ENCODE data around the gene NTNG2.

Gene NTNG2

DNA sequence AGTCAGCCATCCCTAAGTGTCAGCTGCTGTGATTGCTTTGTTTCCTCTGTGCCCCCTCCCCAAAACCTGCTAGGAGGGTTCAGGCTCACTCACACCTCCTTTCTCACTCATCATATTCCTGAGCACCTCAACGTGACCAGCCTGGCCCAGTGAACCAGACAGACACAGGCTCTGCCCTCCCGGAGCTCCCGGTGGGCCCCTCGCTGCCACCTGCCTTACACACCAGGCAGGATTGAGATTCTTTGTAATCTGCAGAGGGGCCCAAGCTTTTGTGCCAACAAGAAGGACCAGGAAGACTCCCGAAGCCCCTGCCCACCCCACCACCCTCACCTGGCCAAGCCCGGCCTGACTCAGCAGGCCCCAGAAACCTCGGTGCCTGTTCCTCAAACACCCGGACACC is 87.8 kb downstream of the NTNG2 start:
- Histone ChIP-seq H3K79me2 (ENCODE audit: control insufficient read depth, insufficient read depth, low read length, poor library complexity) (no peaks in the 10 kb centered on the region), H3K27me3 (ENCODE audit: insufficient read depth, low read length) (no peaks in the 10 kb centered on the region), H3K36me3 (ENCODE audit: control insufficient read depth in 1 of 2, insufficient read depth in 2 of 2, low read length in 2 of 2) (no peaks in the 10 kb centered on the region), H2BK120ac (ENCODE audit: insufficient read depth, low read length, poor library complexity) (no peak overlapping the region), H2AK5ac (ENCODE audit: low read length) (no peak overlapping the region), H3K4me1 (ENCODE audit: control insufficient read depth in 1 of 2, insufficient read depth in 2 of 2, low read length in 2 of 2) (no peaks in the 10 kb centered on the region), H3K14ac (ENCODE audit: low read length) (no peak overlapping the region), H3K79me1 (ENCODE audit: low read length) (no peaks in the 10 kb centered on the region), H4K8ac (ENCODE audit: low read depth, low read length) (no peak overlapping the region), H3K4me2 (ENCODE audit: low read length) (no peak overlapping the region), H3K27ac (ENCODE audit: low read depth, low read length) (no peak overlapping the region), H3K9ac (ENCODE audit: low read length) (no peak overlapping the region), H3K4ac (ENCODE audit: low read depth, low read length) (no peak overlapping the region), H2BK5ac (ENCODE audit: low read depth, low read length, poor library complexity) (no peak overlapping the region), H3K18ac (ENCODE audit: low read length) (no peak overlapping the region), H3K9me3 (ENCODE audit: insufficient read depth, low read depth, low read length) (peaks cover 5% of the 10 kb centered on the region), H2AFZ (ENCODE audit: insufficient read depth, low read length, poor library complexity) (no peak overlapping the region), H2BK12ac (ENCODE audit: low read length) (no peak overlapping the region), H4K12ac (ENCODE audit: low read depth, low read length) (no peak overlapping the region), H3K4me3 (ENCODE audit: low read depth, low read length) (no peak overlapping the region), H3K23ac (ENCODE audit: low read length) (no peak overlapping the region), H4K91ac (ENCODE audit: low read depth, low read length) (no peak overlapping the region)
- DNase-seq, result no peak
- WGBS (ENCODE audit: extremely low coverage, insufficient coverage, insufficient read length), result no CpG with 5 or more reads among the region's 8 CpGs

DNA sequence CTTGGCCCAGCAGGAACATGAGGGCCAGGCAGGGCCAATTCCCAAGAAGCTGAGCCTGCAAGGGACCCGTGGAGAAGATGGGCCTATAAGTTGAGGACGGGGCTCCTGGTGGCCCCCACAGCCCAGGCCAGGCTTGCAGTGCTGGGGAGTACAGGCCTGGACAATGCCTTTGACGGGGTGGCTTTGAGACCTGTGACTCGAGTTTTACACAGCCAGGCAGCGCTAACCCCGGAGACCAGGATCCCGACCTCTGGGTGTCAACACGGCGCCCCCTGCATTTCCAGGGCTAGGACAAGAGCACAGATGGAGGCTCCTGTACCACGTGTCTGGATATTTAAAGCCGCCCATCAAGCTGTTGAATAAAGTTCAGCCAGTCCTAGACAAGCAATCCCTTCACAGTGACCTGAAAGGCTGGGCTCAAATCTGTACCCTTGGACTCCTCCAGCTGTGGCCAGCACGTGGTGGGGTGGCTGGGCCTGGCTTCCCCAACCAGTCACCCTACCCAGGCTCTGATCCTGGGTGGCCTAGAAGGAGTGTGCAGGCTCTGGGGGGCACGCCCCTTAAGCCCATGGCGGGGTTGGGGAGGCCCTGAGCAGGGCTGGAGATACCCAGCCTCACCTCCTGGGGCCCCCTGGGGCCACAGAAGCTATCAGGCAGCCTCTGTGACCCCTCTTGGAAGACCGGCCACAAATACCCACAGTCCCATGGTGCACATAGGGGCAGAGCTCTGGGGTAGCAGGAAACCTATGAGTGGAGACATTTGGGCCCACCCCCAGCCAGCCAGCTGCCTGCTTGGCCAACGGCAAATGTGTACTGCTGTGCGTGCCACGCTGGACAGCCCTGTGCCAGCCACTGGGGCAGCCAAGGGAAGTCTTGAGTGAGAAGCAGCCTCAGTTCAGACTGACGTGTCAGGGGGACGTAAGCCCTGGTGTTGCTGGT is 88.7 kb downstream of the NTNG2 start:
- Histone ChIP-seq H2BK12ac (ENCODE audit: low read length) (no peak overlapping the region), H4K12ac (ENCODE audit: low read depth, low read length) (no peak overlapping the region), H2BK120ac (ENCODE audit: insufficient read depth, low read length, poor library complexity) (no peak overlapping the region)

DNA sequence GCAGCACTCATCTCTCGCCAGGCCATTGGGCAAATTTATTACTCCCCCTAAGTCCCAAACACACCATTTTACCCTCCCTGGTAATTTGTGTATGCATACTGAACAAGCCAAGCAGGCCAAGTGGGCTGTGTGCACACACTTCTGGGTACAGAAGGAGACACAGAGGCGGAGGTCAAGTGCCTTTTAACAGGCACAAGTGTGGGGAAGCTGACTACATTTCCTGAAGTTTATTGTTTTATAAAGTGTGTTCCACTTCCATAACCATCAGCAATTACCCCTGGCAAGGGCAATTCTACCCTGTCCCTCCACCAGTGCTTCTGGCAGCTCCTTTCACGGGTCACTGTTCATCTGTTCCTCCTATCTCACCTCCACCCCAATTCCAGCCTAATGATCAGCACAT is 99.0 kb downstream of the NTNG2 start:
- no peak overlapping the region for H3K23ac ChIP-seq (ENCODE audit: low read length)
- H3K4me1 ChIP-seq (ENCODE audit: control insufficient read depth in 1 of 2, insufficient read depth in 2 of 2, low read length in 2 of 2), result no peaks in the 10 kb centered on the region
- no peaks in the 10 kb centered on the region for H3K79me1 ChIP-seq (ENCODE audit: low read length)
- no peak overlapping the region for H2AFZ ChIP-seq (ENCODE audit: insufficient read depth, low read length, poor library complexity)
- H3K14ac ChIP-seq (ENCODE audit: low read length), result no peak overlapping the region
- no peak overlapping the region for H3K18ac ChIP-seq (ENCODE audit: low read length)
- H4K12ac ChIP-seq (ENCODE audit: low read depth, low read length), result no peak overlapping the region
- no peak overlapping the region for H2BK120ac ChIP-seq (ENCODE audit: insufficient read depth, low read length, poor library complexity)
- peaks cover 12 to 24% of the 10 kb centered on the region in 2 experiments for H3K36me3 ChIP-seq (ENCODE audit: control insufficient read depth in 1 of 2, insufficient read depth in 2 of 2, low read length in 2 of 2)
- H3K4me2 ChIP-seq (ENCODE audit: low read length), result no peak overlapping the region
- no peak overlapping the region for H2BK12ac ChIP-seq (ENCODE audit: low read length)
- no CpG with 5 or more reads among the region's 3 CpGs for WGBS (ENCODE audit: extremely low coverage, insufficient coverage, insufficient read length)
- no peaks in the 10 kb centered on the region for H3K27me3 ChIP-seq (ENCODE audit: insufficient read depth, low read length)
- no peak overlapping the region for H4K91ac ChIP-seq (ENCODE audit: low read depth, low read length)
- H3K9me3 ChIP-seq (ENCODE audit: insufficient read depth, low read depth, low read length), result no peaks in the 10 kb centered on the region
- H3K9ac ChIP-seq (ENCODE audit: low read length), result no peak overlapping the region
- no peak overlapping the region for H3K4ac ChIP-seq (ENCODE audit: low read depth, low read length)
- H3K27ac ChIP-seq (ENCODE audit: low read depth, low read length), result no peak overlapping the region
- DNase-seq, result no peak
- no peaks in the 10 kb centered on the region for H3K79me2 ChIP-seq (ENCODE audit: control insufficient read depth, insufficient read depth, low read length, poor library complexity)
- H2AK5ac ChIP-seq (ENCODE audit: low read length), result no peak overlapping the region
- no peak overlapping the region for H2BK5ac ChIP-seq (ENCODE audit: low read depth, low read length, poor library complexity)
- H4K8ac ChIP-seq (ENCODE audit: low read depth, low read length), result no peak overlapping the region
- no peak overlapping the region for H3K4me3 ChIP-seq (ENCODE audit: low read depth, low read length)

More for the DNA sequence above, 88.7 kb downstream of the NTNG2 start:
- H3K4me2 ChIP-seq (ENCODE audit: low read length), result no peak overlapping the region
- H3K9ac ChIP-seq (ENCODE audit: low read length), result no peak overlapping the region
- WGBS (ENCODE audit: extremely low coverage, insufficient coverage, insufficient read length), result no CpG with 5 or more reads among the region's 20 CpGs
- H3K9me3 ChIP-seq (ENCODE audit: insufficient read depth, low read depth, low read length), result peaks cover 5% of the 10 kb centered on the region
- H3K18ac ChIP-seq (ENCODE audit: low read length), result no peak overlapping the region
- no peaks in the 10 kb centered on the region for H3K27me3 ChIP-seq (ENCODE audit: insufficient read depth, low read length)
- H3K4ac ChIP-seq (ENCODE audit: low read depth, low read length), result no peak overlapping the region
- no peak overlapping the region for H4K8ac ChIP-seq (ENCODE audit: low read depth, low read length)
- no peaks in the 10 kb centered on the region for H3K79me2 ChIP-seq (ENCODE audit: control insufficient read depth, insufficient read depth, low read length, poor library complexity)
- H2AK5ac ChIP-seq (ENCODE audit: low read length), result no peak overlapping the region
- no peaks in the 10 kb centered on the region for H3K4me1 ChIP-seq (ENCODE audit: control insufficient read depth in 1 of 2, insufficient read depth in 2 of 2, low read length in 2 of 2)
- H3K4me3 ChIP-seq (ENCODE audit: low read depth, low read length), result no peak overlapping the region
- no peak for DNase-seq
- H3K27ac ChIP-seq (ENCODE audit: low read depth, low read length), result no peak overlapping the region
- no peak overlapping the region for H4K91ac ChIP-seq (ENCODE audit: low read depth, low read length)
- H3K23ac ChIP-seq (ENCODE audit: low read length), result no peak overlapping the region
- H3K14ac ChIP-seq (ENCODE audit: low read length), result no peak overlapping the region
- no peak overlapping the region for H2BK5ac ChIP-seq (ENCODE audit: low read depth, low read length, poor library complexity)
- H3K79me1 ChIP-seq (ENCODE audit: low read length), result no peaks in the 10 kb centered on the region
- no peak overlapping the region for H2AFZ ChIP-seq (ENCODE audit: insufficient read depth, low read length, poor library complexity)
- H3K36me3 ChIP-seq (ENCODE audit: control insufficient read depth in 1 of 2, insufficient read depth in 2 of 2, low read length in 2 of 2), result no peaks in the 10 kb centered on the region

- Histone ChIP-seq H3K9me3 (ENCODE audit: insufficient read depth, low read depth, low read length) (no peaks in the 10 kb centered on the region), H3K27me3 (ENCODE audit: insufficient read depth, low read length) (no peaks in the 10 kb centered on the region), H3K23ac (ENCODE audit: low read length) (no peak overlapping the region), H2AK5ac (ENCODE audit: low read length) (no peak overlapping the region), H3K36me3 (ENCODE audit: control insufficient read depth in 1 of 2, insufficient read depth in 2 of 2, low read length in 2 of 2) (peaks cover 26 to 43% of the 10 kb centered on the region in 2 experiments), H3K79me2 (ENCODE audit: control insufficient read depth, insufficient read depth, low read length, poor library complexity) (no peaks in the 10 kb centered on the region), H3K14ac (ENCODE audit: low read length) (no peak overlapping the region), H3K79me1 (ENCODE audit: low read length) (no peaks in the 10 kb centered on the region), H4K12ac (ENCODE audit: low read depth, low read length) (no peak overlapping the region), H2AFZ (ENCODE audit: insufficient read depth, low read length, poor library complexity) (no peak overlapping the region), H3K4me1 (ENCODE audit: control insufficient read depth in 1 of 2, insufficient read depth in 2 of 2, low read length in 2 of 2) (no peaks in the 10 kb centered on the region), H3K9ac (ENCODE audit: low read length) (no peak overlapping the region), H2BK5ac (ENCODE audit: low read depth, low read length, poor library complexity) (no peak overlapping the region), H2BK120ac (ENCODE audit: insufficient read depth, low read length, poor library complexity) (no peak overlapping the region), H3K18ac (ENCODE audit: low read length) (no peak overlapping the region), H4K8ac (ENCODE audit: low read depth, low read length) (no peak overlapping the region), H3K27ac (ENCODE audit: low read depth, low read length) (no peak overlapping the region), H3K4me3 (ENCODE audit: low read depth, low read length) (no peak overlapping the region), H3K4me2 (ENCODE audit: low read length) (no peak overlapping the region), H3K4ac (ENCODE audit: low read depth, low read length) (no peak overlapping the region), H4K91ac (ENCODE audit: low read depth, low read length) (no peak overlapping the region), H2BK12ac (ENCODE audit: low read length) (no peak overlapping the region)
- WGBS (ENCODE audit: extremely low coverage, insufficient coverage, insufficient read length), result no CpG with 5 or more reads among the region's 3 CpGs
- DNase-seq, result no peak
These were observed 104.2 kb downstream of the NTNG2 start for GRCh38 chr9:132266017-132266416.

Measured in trophoblast cell (in vitro differentiated cells and primary cell).